SK-N-SH treated with all-trans-retinoic acid at 6 μM for 48 hours (cell line): ENCODE measurements around the gene PARVG.

Source experiments
- ARNTL ChIP-seq: fragments of 450-650 bp; formaldehyde crosslinking; IDR thresholded peaks from 2 replicates; pipeline ENCODE4 v1.5.0; 2020; ENCODE audit warnings: low read depth, mild to moderate bottlenecking, moderate library complexity, borderline replicate concordance
- CREB5 ChIP-seq: fragments of 250-450 bp; sonication (Bioruptor Pico); IDR thresholded peaks from 2 replicates; pipeline ENCODE4 v1.5.1; 2020; ENCODE audit warnings: low read depth, mild to moderate bottlenecking, moderate library complexity
- CSDC2 ChIP-seq: fragments of 250-450 bp; sonication (Bioruptor Pico); IDR thresholded peaks from 2 replicates; pipeline ENCODE4 v1.5.0; 2020; ENCODE audit warnings: mild to moderate bottlenecking, moderate library complexity
- GLIS3 ChIP-seq: fragments of 250-450 bp; sonication (Bioruptor Pico); IDR thresholded peaks from 2 replicates; pipeline ENCODE4 v1.5.0; 2020; ENCODE audit warnings: mild to moderate bottlenecking, moderate library complexity
- POU6F1 ChIP-seq: fragments of 250-450 bp; sonication (Bioruptor Pico); IDR thresholded peaks from 2 replicates; pipeline ENCODE4 v1.8.0; 2021; ENCODE audit warnings: low read depth, mild to moderate bottlenecking, moderate library complexity, borderline replicate concordance
- RARB ChIP-seq: fragments of 250-450 bp; sonication (Bioruptor Pico); IDR thresholded peaks from 2 replicates; pipeline ENCODE4 v1.8.0; 2021; ENCODE audit warnings: mild to moderate bottlenecking, moderate library complexity
- TCF4 ChIP-seq: fragments of 250-450 bp; sonication (Bioruptor Pico); IDR thresholded peaks from 2 replicates; pipeline ENCODE4 v1.8.0; 2021; ENCODE audit warnings: mild to moderate bottlenecking, moderate library complexity, borderline replicate concordance
- ZNF565 ChIP-seq: fragments of 450-650 bp; formaldehyde crosslinking; conservative IDR thresholded peaks from 2 replicates; pipeline ENCODE4 v1.5.0; 2020; ENCODE audit warnings: low read depth, mild to moderate bottlenecking, moderate library complexity

- TF ChIP-seq RARB (CRISPR knock-in tag) (no peak), CSDC2 (CRISPR knock-in tag) (no peak), ZNF565 (no peak), CREB5 (CRISPR knock-in tag) (no peak), TCF4 (no peak), POU6F1 (CRISPR knock-in tag) (no peak), GLIS3 (CRISPR knock-in tag) (no peak), ARNTL (no peak)
Observed at GRCh38 chr22:44218071-44218470, 37.3 kb downstream of the PARVG start.
